Mucosa of stomach (tissue), 1 donor: ENCODE results near the gene CAPN13.

ENCODE experiments used
- H3K27me3 ChIP-seq: one replicate; pipeline ENCODE4 v1.7.0; 2013; ENCODE audit warnings: mild to moderate bottlenecking, low read length; ENCODE audit not compliant: control insufficient read depth, insufficient read depth
- H3K36me3 ChIP-seq: one replicate; pipeline ENCODE4 v1.7.0; 2013; ENCODE audit warnings: low read length; ENCODE audit not compliant: control insufficient read depth, insufficient read depth
- H3K4me1 ChIP-seq: one replicate; pipeline ENCODE4 v1.7.0; 2013; ENCODE audit warnings: mild to moderate bottlenecking, low read length; ENCODE audit not compliant: control insufficient read depth, insufficient read depth
- H3K4me3 ChIP-seq: one replicate; pipeline ENCODE4 v1.7.0; 2013; ENCODE audit warnings: low read length
- H3K9ac ChIP-seq: one replicate; pipeline ENCODE4 v1.7.0; 2013; ENCODE audit warnings: mild to moderate bottlenecking, low read length, moderate library complexity
- H3K9me3 ChIP-seq: one replicate; pipeline ENCODE4 v1.7.0; 2013; ENCODE audit warnings: mild to moderate bottlenecking, low read length, moderate library complexity; ENCODE audit not compliant: control insufficient read depth
- donor health status: Pancreatic carcinoma.

CAPN13 gene

GRCh38 chr2:30713698-30714097 is 93.5 kb downstream of the CAPN13 start:
- no peaks in the 10 kb centered on the region for H3K9me3 ChIP-seq
- H3K9ac ChIP-seq, result no peak overlapping the region
- no peaks in the 10 kb centered on the region for H3K27me3 ChIP-seq
- H3K4me1 ChIP-seq, result peaks cover 9% of the 10 kb centered on the region
- no peak overlapping the region for H3K4me3 ChIP-seq
- no peaks in the 10 kb centered on the region for H3K36me3 ChIP-seq

GRCh38 chr2:30711646-30712085 is 95.6 kb downstream of the CAPN13 start:
- no peak overlapping the region for H3K4me3 ChIP-seq
- H3K9me3 ChIP-seq, result no peaks in the 10 kb centered on the region
- H3K4me1 ChIP-seq, result peaks cover 9% of the 10 kb centered on the region
- no peaks in the 10 kb centered on the region for H3K27me3 ChIP-seq
- no peaks in the 10 kb centered on the region for H3K36me3 ChIP-seq
- no peak overlapping the region for H3K9ac ChIP-seq

GRCh38 chr2:30710461-30710860 is 96.8 kb downstream of the CAPN13 start:
- no peaks in the 10 kb centered on the region for H3K9me3 ChIP-seq
- no peaks in the 10 kb centered on the region for H3K27me3 ChIP-seq
- peaks cover 5% of the 10 kb centered on the region for H3K4me1 ChIP-seq
- no peaks in the 10 kb centered on the region for H3K36me3 ChIP-seq
- H3K9ac ChIP-seq, result no peak overlapping the region
- H3K4me3 ChIP-seq, result no peak overlapping the region

GRCh38 chr2:30710016-30710415 is 97.2 kb downstream of the CAPN13 start:
- no peaks in the 10 kb centered on the region for H3K9me3 ChIP-seq
- no peaks in the 10 kb centered on the region for H3K36me3 ChIP-seq
- H3K4me3 ChIP-seq, result no peak overlapping the region
- H3K9ac ChIP-seq, result no peak overlapping the region
- no peaks in the 10 kb centered on the region for H3K27me3 ChIP-seq
- peaks cover 5% of the 10 kb centered on the region for H3K4me1 ChIP-seq

- Histone ChIP-seq H3K4me1 (peaks cover 5% of the 10 kb centered on the region), H3K9ac (no peak overlapping the region), H3K4me3 (no peak overlapping the region), H3K36me3 (no peaks in the 10 kb centered on the region), H3K27me3 (no peaks in the 10 kb centered on the region), H3K9me3 (no peaks in the 10 kb centered on the region)
Measured at GRCh38 chr2:30709516-30709915, 97.7 kb downstream of the CAPN13 start.

GRCh38 chr2:30708491-30709290 is 98.6 kb downstream of the CAPN13 start:
- Histone ChIP-seq H3K4me3 (no peak overlapping the region), H3K9me3 (no peaks in the 10 kb centered on the region), H3K27me3 (no peaks in the 10 kb centered on the region), H3K4me1 (peaks cover 1% of the 10 kb centered on the region), H3K9ac (no peak overlapping the region), H3K36me3 (no peaks in the 10 kb centered on the region)

- Histone ChIP-seq H3K27me3 (no peaks in the 10 kb centered on the region), H3K9ac (no peak overlapping the region), H3K4me3 (no peak overlapping the region), H3K36me3 (no peaks in the 10 kb centered on the region), H3K4me1 (no peaks in the 10 kb centered on the region), H3K9me3 (no peaks in the 10 kb centered on the region)
Measured at GRCh38 chr2:30707304-30707903, 99.8 kb downstream of the CAPN13 start.

- H3K36me3 ChIP-seq, result no peaks in the 10 kb centered on the region
- H3K27me3 ChIP-seq, result no peaks in the 10 kb centered on the region
- H3K9me3 ChIP-seq, result peaks cover 3% of the 10 kb centered on the region
- H3K4me3 ChIP-seq, result no peak overlapping the region
- no peaks in the 10 kb centered on the region for H3K4me1 ChIP-seq
- no peak overlapping the region for H3K9ac ChIP-seq
Measured at GRCh38 chr2:30706534-30707303, 100.5 kb downstream of the CAPN13 start.

GRCh38 chr2:30705711-30706533 is 101.3 kb downstream of the CAPN13 start:
- H3K36me3 ChIP-seq, result no peaks in the 10 kb centered on the region

GRCh38 chr2:30705056-30705455 is 102.2 kb downstream of the CAPN13 start:
- H3K9ac ChIP-seq, result no peak overlapping the region
- peaks cover 3% of the 10 kb centered on the region for H3K9me3 ChIP-seq
- no peaks in the 10 kb centered on the region for H3K27me3 ChIP-seq
- H3K4me3 ChIP-seq, result no peak overlapping the region
- no peaks in the 10 kb centered on the region for H3K4me1 ChIP-seq
- no peaks in the 10 kb centered on the region for H3K36me3 ChIP-seq

More at GRCh38 chr2:30705711-30706533, 101.3 kb downstream of the CAPN13 start:
- no peak overlapping the region for H3K4me3 ChIP-seq
- peaks cover 3% of the 10 kb centered on the region for H3K9me3 ChIP-seq
- no peak overlapping the region for H3K9ac ChIP-seq
- H3K27me3 ChIP-seq, result no peaks in the 10 kb centered on the region
- no peaks in the 10 kb centered on the region for H3K4me1 ChIP-seq

- H3K9me3 ChIP-seq, result peaks cover 3% of the 10 kb centered on the region
- H3K27me3 ChIP-seq, result no peaks in the 10 kb centered on the region
- no peak overlapping the region for H3K9ac ChIP-seq
- H3K36me3 ChIP-seq, result no peaks in the 10 kb centered on the region
- H3K4me1 ChIP-seq, result no peaks in the 10 kb centered on the region
- H3K4me3 ChIP-seq, result no peak overlapping the region
Measured at GRCh38 chr2:30704309-30705020, 102.8 kb downstream of the CAPN13 start.
